Germinal center (tissue), 1 donor: ENCODE data around the gene IL17C.

ENCODE experiments used
- DNase-seq: peaks from one replicate; pipeline ENCODE4 v3.0.0; 2012; ENCODE audit warnings: mixed read lengths, low spot score

Gene IL17C

DNA sequence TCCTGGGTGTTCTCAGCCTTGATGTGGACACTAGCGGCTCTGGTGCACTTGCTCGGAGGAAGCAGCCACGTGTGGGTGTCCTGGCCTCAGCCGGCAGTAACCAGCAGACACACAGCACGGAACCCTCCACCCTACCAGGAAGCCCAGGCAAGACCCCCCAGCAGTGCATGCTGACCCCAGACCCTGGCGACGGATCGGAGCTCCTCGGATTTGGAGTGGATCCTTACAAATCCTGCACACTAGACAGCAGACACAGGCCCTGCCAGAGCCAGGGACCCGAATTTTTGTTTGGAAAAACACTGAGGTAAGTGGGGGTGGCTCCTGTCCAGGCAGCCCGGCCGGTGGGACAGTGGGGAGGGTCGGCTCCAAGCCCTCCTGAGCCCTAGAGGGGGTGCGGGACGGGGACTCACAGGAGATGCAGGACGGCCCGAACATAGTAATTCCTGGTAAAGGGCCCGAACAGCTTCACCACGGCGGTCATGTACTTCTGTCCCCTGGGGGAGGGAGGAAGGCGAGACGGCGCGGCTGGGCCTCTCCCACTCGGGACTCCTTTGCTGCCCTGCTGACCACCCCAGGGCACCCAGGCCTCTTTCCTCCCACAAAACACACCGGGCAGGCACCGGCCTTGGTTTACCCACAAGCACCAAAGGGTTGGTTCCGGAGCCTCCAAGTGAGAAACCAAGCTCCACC is 8.1 kb downstream of the IL17C start:
- DNase-seq = no peak

DNA sequence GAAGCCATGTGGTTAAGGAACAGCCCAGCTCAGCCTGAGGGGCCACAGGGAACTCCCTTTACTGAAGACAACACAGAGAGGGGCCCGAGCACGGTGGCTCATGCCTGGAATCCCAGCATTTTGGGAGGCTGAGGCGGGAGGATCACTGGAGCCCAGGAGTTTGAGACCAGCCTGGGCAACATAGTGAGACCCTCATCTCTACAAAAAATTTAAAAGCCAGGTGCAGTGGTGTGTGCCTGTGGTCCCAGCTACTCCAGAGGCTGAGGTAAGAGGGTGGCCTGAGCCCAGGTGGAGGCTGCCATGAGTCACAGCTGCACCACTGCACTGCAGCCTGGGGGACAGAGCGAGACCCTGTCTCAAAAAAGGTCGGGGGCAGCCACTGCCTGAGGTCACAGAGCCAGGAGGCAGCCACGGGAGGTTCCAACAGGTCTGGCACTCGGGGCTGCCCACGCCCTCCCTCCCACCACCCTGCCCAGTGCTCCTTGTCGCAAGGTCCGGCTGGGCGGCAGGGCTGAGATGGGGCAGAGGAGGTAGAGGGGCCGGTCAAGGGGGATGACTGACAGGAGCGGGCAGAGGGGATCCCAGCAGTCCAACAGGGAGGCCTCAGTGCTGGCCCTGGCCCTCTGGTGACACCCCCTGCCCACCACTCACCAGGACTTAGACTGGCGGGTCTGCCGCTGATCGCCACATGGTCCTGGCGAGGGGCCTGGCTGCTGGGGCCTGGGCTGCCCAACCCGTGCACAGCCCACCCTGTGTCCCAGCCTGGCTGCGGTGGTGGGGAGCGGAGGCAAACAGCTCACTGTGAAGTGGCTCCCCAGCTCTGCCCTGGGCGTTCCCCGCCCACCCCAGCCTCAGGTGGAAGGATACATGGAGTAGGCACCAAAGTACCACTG is 9.1 kb downstream of the IL17C start:
- DNase-seq = no peak

DNA sequence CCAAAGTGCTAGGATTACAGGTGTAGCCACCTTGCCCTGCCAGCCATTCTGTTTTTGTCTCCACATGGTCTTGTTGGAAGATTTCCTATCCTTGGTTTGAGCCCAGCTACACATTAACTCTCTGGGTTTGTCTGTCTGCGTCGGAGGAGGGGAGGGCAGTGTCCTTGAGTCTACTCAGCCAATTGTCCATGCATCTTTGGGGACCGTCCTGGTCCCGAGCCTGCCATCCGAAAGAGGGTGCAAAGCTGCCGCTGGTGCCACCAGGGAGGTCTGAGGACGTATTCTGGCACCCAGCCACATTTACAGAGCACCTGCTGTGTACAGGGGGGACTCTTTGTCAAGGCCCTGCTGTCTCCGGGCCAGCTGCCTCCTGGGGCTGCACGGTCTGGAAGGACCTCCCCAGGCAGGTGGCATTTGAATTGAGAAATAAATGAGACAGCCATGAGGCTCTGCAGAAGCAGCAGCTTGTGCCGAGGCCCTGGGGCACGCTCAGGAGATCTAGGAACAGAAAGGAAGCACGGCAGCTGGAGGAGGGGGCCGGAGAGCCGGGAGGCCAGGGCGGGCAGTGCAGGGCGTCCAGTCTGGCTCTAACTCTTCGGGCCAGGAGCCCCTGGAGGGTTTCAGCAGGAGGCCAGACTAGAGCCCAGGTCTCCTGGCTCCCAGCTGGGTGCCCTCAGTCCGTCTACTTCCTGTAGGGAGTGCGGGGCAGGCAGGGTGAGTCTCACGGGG is 11.0 kb downstream of the IL17C start:
- DNase-seq = no peak

DNA sequence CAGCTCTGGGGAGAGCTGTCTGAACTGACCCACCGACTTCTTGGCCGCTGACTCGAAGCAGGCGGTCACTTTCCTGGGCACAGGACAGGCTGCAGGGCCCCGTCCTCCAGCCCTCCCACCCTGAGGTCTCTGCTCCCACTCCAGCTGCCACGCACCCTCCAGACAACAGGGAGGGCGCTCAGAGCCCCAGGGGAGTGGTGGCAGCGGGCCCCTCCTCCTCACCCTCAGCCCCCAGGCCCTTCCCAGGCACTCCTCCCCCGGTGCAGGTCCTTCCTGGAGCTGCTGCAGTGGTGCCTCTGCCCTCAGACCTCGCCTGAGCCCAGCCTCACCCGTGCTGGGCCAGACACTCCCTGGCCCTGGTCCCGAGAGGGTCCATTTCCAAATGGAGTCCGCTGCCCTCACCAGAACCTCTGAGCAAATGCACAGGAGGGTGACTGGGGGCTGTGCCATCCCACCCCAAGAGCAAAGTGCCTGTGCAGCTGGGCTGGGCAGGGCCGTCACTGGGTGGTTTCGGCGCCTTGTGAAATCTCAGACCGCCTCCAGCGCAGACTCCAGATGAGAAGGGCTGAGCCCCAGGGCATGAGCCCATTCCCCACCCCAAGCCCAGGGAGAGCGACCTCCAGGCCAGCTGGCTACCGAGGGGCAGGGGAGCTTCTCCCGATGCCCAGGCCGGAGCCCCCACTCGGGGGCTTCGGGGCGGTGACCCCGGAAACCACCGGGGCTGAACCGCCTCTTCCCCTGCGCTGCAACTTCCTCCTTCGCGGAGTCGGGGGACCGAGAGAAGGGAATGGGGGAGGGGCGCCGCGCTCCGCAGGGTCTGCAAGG is 11.8 kb downstream of the IL17C start:
- peak; percentile 68 for DNase-seq

DNA sequence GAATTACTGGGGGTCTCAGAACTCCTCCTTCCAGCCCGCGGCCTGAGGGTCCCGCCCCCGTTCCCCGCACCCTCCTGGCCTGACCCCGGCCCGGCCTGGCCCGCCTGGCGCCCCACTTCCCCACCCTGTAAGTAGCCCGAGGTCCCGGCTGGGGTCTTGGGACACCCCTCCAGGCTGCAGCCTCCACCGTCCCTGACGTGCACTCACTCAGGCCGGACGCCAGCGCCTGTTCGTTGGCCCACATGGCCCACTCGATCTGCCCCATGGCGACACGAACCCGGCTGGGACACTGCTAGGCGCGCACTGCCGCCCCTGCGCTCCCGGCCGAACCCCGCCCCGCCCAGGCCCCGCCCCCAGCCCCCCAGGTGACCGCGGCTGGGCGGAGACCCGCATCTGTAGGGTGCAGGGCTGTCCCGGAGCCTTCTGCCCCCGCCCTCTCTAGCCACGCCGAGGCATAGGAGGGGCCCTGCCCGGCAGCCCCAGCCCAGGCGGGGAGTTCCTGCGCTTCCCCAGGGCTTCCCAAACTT is 12.4 kb downstream of the IL17C start, which contains the start of gene CYBA:
Gene CYBA (minus strand): TSS at position 305 of the 527 bp plus-strand sequence. CDS start 40 bp downstream, at position 265.
- DNase-seq = peak; percentile 94

DNA sequence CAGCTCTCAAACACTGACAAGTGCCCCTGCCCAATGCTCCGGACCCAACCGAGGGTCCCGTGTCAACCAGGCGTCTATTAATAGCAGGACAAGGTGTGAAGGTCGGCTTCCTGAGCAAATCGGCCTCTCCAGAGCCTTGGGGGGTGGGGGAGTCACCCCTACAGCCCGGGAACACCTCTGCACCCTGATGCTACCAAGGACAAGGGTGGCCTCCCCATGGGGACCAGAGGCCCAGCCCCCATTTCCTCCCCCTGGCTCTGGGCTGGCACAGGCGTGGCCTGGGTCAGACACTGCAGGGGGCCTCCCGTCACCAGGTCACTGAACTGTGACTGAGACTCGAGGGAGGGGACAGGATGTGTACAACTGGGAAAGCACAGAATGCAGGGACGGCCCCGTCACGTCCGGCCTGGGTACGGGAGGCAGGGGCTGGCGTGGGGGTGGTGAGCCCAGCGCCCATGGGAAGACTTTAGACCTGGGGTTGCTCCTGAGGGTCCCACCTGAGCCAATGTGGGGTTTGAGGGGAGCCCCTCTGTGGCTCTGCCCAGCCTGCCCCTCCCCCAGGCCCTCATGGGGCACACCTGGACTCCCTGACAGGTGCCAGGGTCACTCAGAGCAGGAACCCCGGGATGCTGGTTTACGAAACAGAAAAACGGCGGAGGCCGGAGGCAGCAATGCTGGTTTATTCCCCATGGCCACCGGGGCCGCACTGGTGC is 13.1 kb downstream of the IL17C start:
- peak; percentile 87 for DNase-seq

DNA sequence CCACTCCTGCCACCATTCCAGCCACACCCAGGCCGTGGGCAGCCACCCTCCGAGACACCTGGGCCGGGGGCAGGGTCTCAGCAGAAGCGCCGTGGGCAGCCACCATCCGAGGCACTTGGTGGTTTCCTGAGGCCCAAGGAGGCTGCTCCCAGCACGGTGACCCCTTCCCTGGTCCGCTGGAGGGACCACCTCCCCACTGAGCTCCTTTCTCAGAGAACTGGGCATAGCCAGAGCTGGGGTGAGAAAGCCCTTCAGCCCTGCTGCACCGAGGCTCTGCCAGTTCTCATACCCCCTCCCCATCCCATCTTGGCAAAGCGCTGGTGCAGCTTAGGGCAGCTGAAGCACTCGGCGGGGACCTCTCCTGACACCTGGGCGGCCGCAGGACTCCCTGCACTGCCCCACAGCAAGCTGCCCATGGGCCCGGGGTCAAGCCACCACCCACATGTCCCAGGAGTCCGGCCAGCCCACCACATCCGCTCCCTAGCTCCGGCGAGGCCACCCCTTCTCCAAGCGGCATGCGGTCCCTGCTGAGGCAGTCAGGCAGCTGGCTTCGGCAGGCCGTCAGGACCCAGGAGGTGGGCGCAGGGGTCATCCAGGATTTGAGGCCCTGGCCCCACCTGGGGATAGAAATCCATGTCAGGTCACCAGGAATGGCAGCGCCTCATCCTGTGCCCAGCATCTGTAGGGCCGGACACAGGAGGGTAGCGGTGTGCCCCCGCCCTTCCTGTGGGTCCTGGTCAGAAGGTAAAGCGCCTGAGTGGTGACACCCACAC is 13.8 kb downstream of the IL17C start:
- no peak for DNase-seq

DNA sequence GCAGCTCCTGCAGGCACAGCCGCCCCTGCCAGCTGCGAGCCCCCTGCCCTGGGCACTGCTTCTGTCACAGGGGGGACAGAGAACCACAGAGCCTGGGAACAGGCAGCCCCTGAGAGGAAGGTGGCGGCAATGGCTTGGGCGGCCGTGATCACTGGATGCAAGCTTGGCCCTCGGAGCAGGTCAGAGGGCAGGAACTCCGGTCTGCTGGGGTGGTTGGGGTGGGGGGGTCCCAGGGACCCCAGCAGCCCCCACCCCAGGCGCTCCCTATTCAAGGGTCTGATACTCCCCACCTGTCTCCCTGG is 14.3 kb downstream of the IL17C start:
- no peak for DNase-seq

DNA sequence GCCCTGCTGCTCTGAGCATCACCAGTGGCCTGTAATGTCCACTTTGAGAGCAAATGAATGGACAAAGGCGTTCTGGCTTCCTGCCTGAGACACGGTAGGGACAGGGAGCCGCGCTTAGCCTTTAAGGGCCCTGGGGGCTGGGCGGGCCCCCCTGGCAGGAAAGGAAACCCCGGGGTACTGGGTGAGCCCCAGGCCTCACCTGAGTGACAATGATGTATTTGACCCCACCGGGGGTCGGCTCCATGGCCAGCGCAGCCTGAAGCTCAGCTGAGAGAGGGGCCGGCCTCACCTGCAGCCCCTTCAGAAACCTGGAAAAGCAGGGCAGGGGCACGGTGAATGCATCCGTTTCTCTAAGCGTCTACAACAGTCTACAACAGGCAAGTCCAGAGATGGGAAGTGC is 14.7 kb downstream of the IL17C start:
- DNase-seq = no peak

DNA sequence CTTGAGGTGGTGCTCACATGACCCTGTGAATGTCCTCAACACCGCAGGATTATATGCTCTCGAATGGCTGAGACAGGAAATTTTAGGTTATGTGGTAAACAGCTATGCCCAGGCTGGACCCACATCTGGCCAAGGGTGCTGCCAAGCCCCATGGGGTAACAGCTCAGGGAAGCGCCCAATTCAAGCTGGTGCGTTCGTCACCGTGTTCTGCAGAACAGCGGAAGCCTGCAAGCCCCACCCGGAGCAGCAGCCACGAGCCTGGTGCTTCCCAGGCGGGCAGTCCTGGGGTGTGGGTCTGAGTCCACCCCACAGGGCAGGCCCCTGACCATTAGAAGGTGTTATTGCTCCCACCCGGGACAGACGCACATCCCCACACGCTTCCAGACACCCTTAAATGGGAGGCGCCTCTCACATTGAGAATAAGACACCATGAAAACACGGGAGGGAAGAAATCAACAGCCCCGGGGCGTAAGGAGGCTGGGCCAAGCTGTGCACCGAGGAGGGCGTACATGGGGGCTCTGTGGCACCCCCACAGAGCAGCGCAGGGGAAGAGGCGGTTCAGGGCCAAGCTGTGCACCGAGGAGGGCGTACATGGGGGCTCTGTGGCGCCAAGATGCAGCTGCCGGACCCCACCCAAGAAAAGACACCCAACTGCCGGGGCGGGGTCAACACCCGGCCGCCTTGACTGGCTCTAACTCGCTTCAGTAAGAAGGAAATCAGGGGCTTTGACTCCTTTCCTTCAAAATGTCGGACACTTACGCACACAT is 15.4 kb downstream of the IL17C start:
- no peak for DNase-seq

DNA sequence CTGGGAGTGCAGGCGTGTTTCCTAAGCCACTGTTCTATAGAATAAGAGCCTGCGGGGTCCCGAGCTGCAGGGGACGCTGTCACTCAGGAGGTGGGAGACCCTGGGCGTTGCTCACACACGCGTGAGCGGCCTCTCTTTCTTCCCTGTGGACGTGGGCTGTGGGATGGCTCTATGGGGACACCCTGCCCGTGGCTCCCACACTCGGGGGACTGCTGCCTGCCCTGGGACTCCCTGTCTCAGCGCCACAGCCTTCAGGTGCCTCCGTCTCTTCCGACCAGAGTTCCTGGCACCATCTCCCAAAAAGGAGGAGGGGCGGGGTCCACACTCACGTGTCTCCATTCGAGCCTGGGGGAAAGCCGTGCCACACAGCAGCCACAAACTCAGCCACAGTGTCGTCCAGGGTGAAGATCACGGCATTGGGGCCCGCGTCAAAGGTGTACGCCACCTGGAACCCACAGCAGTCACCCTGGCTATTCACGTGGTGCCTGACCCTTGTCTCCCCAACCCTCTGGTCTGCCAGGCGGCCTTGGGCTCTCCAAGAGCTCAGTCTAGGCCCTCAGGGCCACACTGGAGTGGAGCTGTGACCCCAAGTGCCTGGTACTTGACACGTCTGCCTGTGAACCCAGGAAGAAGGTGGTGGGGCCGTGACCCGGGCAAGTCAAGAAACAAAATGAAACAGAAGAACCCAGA is 16.1 kb downstream of the IL17C start:
- DNase-seq = no peak

DNA sequence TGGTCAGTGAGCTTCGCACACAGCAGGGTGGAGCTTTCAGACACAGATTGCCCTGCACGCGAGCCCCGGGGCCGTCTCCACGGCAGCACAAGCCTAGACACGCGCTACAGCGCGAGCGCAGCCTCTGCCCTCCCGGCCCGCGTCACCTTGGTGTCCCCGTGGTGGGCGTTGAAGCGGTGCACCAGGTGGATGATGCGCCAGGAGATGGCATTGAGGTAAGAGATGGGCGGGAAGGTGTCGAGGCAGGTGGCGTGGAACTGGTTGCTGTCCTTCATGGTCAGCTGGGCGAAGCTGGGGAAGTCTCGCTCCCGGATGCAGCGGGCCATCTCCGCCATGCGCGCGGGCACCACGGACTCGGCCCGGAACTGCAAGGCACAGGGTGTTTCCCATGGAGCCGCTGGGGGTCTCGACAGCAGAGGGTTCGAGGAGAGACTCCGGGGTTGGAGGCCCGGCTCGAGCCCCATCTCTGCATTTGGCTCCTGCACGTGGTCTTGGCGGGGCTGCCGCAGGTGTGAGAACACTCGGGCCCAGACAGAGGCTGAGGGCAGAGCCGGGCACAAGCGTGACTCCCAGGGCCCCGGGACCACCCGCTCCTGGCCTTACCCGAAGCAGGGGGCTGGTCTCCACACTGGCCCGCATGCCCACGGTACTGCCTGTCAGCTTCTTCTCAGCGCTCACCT is 16.8 kb downstream of the IL17C start:
- no peak for DNase-seq

DNA sequence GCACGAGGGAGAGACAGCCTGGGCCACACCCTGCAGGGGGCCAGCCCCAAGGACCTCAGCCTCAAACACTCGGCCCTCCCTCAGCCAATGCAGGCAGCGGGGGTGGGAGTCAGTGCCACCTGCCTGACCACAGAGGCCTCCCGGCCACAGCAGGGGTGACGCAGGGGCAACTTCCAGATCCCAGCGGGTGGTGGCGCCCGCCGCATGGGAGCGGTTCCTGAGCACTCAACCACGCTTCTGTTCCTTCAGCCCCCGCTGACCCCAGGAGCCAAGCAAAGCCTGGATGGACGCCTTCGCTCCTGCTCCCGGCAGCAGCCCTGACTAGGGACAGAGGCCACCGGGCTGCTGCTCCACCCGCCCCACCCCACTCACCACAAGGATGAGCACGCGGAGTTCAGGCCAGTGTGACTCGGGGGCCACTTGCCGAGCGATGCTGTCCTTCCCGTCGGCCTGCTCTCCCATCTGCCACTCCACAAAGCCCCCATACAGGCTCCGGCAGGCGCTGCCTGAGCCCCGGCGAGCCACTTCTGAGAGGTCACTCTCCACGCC is 17.4 kb downstream of the IL17C start:
- no peak for DNase-seq

DNA sequence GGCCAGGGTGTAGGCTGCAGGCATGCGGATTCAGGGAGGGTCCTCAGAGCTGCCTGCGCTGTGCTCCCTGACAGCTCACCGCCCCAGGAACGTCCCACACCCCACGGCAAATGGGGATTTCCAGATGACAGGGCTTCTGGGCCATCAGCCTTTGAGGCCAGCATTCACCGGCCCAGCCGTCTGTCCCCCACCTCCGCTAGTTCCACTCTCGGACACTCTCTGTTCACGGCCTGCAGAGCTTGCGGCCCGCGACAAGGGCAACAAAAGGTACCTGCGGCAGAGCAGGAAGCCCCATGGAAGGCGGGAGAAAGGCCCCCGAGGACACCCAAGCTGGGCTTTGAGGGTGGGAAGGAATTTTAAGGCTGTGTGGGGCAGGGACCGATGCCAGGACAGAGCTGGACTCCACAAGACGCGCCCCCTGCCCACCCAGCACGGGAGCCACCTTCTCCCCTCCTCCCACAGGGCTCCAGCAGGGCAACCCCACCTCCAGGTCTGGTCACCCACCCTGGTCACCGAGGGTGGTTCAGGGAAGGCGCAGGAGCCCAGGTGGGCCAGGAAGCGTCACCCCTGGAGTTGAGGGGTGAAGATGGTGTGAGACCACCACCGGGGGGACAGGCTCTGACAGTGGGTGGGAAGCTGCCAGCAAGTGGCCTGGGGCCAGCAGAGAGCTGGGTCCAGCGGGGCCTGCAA is 18.1 kb downstream of the IL17C start:
- no peak for DNase-seq

DNA sequence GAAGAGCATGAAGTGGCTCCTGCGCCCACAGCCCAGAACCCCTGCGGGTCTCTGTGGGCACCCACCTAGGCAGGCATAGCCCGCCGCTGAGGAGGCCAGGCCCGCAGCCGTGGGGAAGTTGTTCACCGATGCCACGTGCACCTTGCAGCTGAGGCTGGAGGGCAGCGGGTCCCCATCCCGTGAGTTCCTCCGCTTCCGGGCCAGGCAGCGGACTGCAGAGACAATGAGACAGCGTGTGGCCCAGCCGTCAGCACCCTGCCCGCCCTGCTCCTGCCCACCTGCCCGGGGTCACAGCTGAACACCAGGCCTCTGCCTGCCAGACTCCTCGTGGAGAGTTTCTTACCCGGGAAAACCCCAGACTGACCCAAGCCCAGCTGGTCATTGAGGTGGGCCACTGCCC is 19.0 kb downstream of the IL17C start:
- DNase-seq = no peak

DNA sequence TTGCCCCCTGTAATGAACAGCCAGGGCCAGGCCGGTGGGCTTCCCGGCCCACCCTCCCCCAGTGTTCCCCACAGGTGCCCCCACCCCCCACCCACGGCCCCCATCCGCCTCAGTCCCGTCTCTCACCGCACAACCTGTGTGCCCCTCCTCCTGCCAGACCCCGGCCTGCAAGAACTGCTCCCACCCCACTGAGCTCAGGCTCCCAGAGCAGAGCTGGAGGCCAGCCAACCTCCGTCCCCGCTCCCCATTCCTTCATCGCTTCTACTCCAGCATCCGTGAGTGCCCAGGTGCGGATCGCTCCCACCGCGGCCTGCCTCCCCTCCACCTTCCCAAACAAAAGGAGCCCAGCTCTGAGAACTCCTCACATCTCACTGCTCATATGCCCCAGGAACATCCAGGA is 20.3 kb downstream of the IL17C start:
- DNase-seq = no peak

DNA sequence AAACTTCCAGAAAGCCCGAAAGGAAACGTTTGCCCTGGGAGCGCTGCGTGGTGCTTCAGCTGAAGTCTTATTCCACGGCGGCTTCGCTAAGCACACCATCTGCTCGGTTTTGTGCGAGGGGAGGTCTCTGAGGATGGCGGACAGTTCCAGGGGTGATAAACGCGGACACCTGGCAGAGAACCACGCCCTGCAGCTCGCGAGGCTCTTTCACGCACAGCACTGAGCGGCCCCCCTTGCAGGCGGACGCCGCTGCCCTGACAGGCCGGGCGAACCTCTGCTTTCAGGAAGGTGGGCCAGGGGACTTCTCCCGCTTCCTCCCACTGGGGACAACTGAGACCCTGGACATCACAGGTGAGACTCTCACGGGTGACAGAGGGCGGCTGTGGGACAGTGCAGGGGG is 20.8 kb downstream of the IL17C start:
- no peak for DNase-seq
